Muscle layer of duodenum (tissue), 2 donors: Measurements from ENCODE around the gene EID3.

ENCODE experiments used
- H3K27ac ChIP-seq: one replicate; pipeline ENCODE4 v1.7.0; 2013; ENCODE audit warnings: mild to moderate bottlenecking, low read length
- H3K27me3 ChIP-seq: one replicate; pipeline ENCODE4 v1.7.0; 2013; ENCODE audit warnings: low read depth, mild to moderate bottlenecking, control low read depth, low read length
- H3K36me3 ChIP-seq, 2 donors: one replicate each; pipeline ENCODE4 v1.7.0; 2013; ENCODE audit warnings: low read length in 2 of 2, control low read depth in 1 of 2, mild to moderate bottlenecking in 1 of 2; ENCODE audit not compliant: insufficient read depth in 2 of 2, control insufficient read depth in 1 of 2
- H3K4me1 ChIP-seq, 2 donors: one replicate each; pipeline ENCODE4 v1.7.0; 2013; ENCODE audit warnings: low read length in 2 of 2, mild to moderate bottlenecking in 2 of 2, control low read depth in 1 of 2, moderate library complexity in 1 of 2; ENCODE audit not compliant: insufficient read depth in 2 of 2, control insufficient read depth in 1 of 2
- H3K4me3 ChIP-seq, 2 donors: one replicate each; pipeline ENCODE4 v1.7.0; 2013; ENCODE audit warnings: low read length in 2 of 2, low read depth in 1 of 2, mild to moderate bottlenecking in 1 of 2
- H3K9me3 ChIP-seq, 2 donors: one replicate each; pipeline ENCODE4 v1.7.0; 2013; ENCODE audit warnings: low read length in 2 of 2, control low read depth in 1 of 2, mild to moderate bottlenecking in 1 of 2; ENCODE audit not compliant: control insufficient read depth in 1 of 2
- donor health status: healthy.

Gene EID3

GRCh38 chr12:104305349-104305748 is 1.8 kb downstream of the EID3 start:
- Histone ChIP-seq H3K9me3 (no peaks in the 10 kb centered on the region), H3K36me3 (no peaks in the 10 kb centered on the region), H3K27me3 (no peaks in the 10 kb centered on the region), H3K27ac (no peak overlapping the region), H3K4me3 (no peak overlapping the region), H3K4me1 (peaks cover 14 to 36% of the 10 kb centered on the region in 2 donors)

DNA sequence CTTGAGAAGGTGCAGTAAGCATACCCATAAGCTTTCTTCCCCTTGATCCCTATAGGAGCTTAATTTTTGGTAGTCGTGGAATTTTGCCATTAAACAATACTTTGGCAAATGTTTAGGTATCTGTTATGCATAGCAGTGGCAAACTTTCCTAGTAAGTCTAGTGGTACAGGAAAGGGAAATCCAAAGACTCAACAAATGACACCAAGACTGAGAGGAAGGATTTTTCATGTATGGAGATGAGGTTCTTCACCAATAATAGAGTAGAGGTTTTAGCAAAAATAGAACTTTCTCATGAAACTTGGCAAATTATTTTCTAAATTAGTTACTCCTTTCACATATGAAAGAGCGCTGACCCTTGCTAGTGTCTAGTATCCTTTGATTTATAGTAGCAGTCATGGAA is 2.8 kb downstream of the EID3 start:
- Histone ChIP-seq H3K4me3 (no peak overlapping the region), H3K4me1 (peaks cover 14 to 36% of the 10 kb centered on the region in 2 donors), H3K36me3 (peaks cover 0 to 6% of the 10 kb centered on the region in 2 donors), H3K27ac (no peak overlapping the region), H3K9me3 (no peaks in the 10 kb centered on the region), H3K27me3 (no peaks in the 10 kb centered on the region)

DNA sequence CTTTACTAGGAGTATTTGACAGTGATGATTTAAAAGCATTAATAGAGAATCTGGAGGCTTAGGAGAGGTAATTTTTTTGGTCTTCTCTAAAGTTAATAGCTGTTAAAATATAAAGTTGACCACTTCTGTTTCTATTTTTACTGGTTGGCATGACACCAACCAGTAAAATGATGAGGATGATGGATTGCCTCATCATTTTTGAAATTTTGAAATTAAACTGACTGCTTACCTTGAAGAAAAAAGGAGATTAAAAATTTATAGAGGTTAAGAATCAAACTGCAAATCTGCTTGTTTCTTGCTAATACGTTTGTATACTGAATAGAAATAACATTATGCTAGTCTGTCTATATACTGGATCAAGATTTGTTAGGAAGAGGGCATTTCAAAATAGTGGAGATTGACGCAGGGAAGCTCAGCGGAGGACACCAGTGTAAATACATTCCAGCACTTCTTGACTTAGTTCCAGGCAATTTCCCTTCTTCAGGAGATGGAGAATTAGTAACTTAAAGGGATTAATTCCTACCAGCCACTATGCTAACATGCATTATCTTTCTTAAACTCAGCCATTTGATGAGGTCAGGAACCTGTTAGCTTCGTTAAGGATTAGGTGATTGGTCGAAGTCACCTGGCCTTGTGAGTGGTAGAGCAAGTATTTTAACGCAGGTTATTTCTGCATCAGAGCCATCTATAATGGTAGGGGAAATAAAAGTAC is 3.6 kb downstream of the EID3 start:
- peaks cover 1 to 12% of the 10 kb centered on the region in 2 donors for H3K36me3 ChIP-seq
- H3K27me3 ChIP-seq, result no peaks in the 10 kb centered on the region
- no peaks in the 10 kb centered on the region for H3K9me3 ChIP-seq
- H3K4me3 ChIP-seq, result no peak overlapping the region
- H3K27ac ChIP-seq, result no peak overlapping the region
- peaks cover 14 to 36% of the 10 kb centered on the region in 2 donors for H3K4me1 ChIP-seq

DNA sequence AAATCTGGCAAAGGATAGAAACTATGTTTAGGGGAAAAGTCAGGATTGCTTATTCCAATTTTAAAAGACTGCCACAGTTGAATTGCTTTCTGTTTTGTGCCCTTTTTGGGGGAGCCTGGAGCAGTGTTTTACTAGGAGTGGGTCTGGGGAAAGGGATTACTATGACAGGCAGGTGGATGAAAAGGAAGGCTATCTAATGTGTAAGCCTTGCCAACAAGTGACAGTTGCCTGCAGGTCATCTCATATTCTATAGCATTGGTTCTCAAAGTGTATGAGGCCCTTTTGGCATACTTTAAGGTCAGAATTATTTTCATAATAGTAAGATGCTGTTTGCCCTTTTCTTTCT is 4.1 kb downstream of the EID3 start:
- Histone ChIP-seq H3K4me3 (no peak overlapping the region), H3K36me3 (peaks cover 5 to 16% of the 10 kb centered on the region in 2 donors), H3K9me3 (no peaks in the 10 kb centered on the region), H3K4me1 (peaks cover 14 to 36% of the 10 kb centered on the region in 2 donors), H3K27me3 (no peaks in the 10 kb centered on the region), H3K27ac (no peak overlapping the region)

GRCh38 chr12:104309446-104309993 is 6.0 kb downstream of the EID3 start:
- Histone ChIP-seq H3K4me1 (peaks cover 5 to 29% of the 10 kb centered on the region in 2 donors), H3K9me3 (no peaks in the 10 kb centered on the region), H3K36me3 (peaks cover 22 to 35% of the 10 kb centered on the region in 2 donors), H3K27ac (no peak overlapping the region), H3K4me3 (no peak overlapping the region), H3K27me3 (no peaks in the 10 kb centered on the region)

- H3K27ac ChIP-seq, result no peak overlapping the region
- no peaks in the 10 kb centered on the region for H3K27me3 ChIP-seq
- no peaks in the 10 kb centered on the region for H3K9me3 ChIP-seq
- no peak overlapping the region for H3K4me3 ChIP-seq
- H3K36me3 ChIP-seq, result peaks cover 32 to 49% of the 10 kb centered on the region in 2 donors
- H3K4me1 ChIP-seq, result peaks cover 0 to 18% of the 10 kb centered on the region in 2 donors
These were observed 7.5 kb downstream of the EID3 start for GRCh38 chr12:104310751-104311633.

DNA sequence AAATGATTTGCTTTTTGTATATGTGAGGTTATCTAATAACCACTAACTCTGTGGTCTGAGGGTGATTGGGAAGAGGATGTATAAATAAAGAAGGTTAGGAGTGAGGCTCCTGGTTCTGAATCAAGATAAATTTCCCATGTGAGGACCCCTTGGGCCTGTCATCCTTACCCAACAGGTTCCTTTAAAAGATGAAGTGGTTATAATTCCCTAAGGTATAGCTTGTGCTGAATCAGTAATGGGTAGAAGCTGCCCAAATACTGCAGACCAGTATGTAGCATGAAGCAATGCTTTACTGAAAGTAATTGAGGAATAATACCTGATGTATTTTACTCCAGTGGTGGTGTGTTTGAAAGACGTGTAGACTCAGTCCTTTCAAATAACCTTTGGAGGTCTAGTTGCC is 8.7 kb downstream of the EID3 start:
- Histone ChIP-seq H3K36me3 (peaks cover 39 to 56% of the 10 kb centered on the region in 2 donors), H3K27me3 (no peaks in the 10 kb centered on the region), H3K9me3 (no peaks in the 10 kb centered on the region), H3K27ac (no peak overlapping the region), H3K4me3 (no peak overlapping the region), H3K4me1 (peaks cover 0 to 6% of the 10 kb centered on the region in 2 donors)

DNA sequence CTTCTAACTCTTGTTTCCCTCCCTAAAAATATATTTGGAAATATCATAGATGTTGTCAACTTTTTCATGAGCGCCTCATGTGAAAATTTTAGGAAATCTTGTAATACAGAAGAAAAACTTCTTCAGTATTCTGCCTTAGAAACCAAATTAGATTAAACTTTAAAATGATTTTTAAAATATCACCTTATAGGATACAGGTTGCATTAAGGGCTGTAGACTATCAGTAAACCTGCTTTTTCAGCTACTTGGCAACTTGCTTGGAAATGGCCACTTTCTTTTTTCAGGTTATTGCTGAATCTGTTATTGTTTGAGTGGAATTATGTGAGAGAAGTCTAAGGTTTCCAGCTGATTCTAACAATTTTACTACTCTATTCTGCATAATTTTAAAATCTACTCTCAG is 9.1 kb downstream of the EID3 start:
- H3K9me3 ChIP-seq, result no peaks in the 10 kb centered on the region
- H3K27me3 ChIP-seq, result no peaks in the 10 kb centered on the region
- H3K36me3 ChIP-seq, result peaks cover 43 to 60% of the 10 kb centered on the region in 2 donors
- peaks cover 0 to 2% of the 10 kb centered on the region in 2 donors for H3K4me1 ChIP-seq
- no peak overlapping the region for H3K27ac ChIP-seq
- no peak overlapping the region for H3K4me3 ChIP-seq

DNA sequence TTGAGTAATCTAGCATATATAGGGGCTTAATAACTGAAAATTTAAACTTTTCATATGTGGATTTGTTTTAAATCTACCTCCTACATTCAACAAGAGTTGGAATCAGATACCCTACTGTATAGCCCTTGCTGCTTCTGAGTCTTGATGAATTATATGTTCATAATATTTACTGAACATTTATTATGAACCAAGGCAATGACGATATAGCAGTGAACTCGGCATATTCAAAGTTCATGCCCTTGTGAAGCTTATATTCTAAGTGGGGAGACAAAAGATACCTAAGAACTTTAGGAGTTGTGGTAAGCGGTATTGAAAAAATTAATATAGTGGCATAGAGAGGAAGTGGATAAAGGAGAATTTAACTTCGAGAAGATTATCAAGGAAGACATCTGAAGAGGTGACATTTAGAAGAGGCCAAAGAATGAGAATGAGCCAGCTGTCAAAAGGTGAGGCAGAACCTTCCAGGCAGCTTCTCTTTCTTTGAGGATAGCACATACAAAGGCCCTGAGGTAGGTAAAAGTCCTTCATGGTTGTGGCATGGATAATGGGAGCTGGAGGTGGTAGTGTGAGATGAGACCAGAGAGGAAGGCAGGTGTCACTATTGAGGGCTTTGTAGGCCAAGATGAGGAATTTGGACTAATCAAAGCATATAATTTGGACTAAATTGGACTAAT is 10.2 kb downstream of the EID3 start:
- Histone ChIP-seq H3K27me3 (no peaks in the 10 kb centered on the region), H3K4me1 (no peaks in the 10 kb centered on the region), H3K9me3 (no peaks in the 10 kb centered on the region), H3K36me3 (peaks cover 43 to 70% of the 10 kb centered on the region in 2 donors), H3K27ac (no peak overlapping the region), H3K4me3 (no peak overlapping the region)

GRCh38 chr12:104314242-104314614 is 10.7 kb downstream of the EID3 start:
- Histone ChIP-seq H3K27ac (no peak overlapping the region), H3K4me1 (no peaks in the 10 kb centered on the region), H3K36me3 (peaks cover 46 to 74% of the 10 kb centered on the region in 2 donors), H3K9me3 (no peaks in the 10 kb centered on the region), H3K27me3 (no peaks in the 10 kb centered on the region), H3K4me3 (no peak overlapping the region)
